LNCaP clone FGC (cell line): ENCODE data around the gene POR.
A peak's percentile ranks its signal among the peaks of the same experiment; 100 is the strongest.
"Not testable (repeated sequence)": the region's sequence is repeated elsewhere in the genome, so short reads cannot be mapped to it uniquely, and the experiment has no call there.

Experiments used
- DNase-seq: peaks from one replicate; pipeline ENCODE4 v3.0.0-alpha.2; 2011; ENCODE audit warnings: low read depth
- H3K4me3 ChIP-seq: 2 replicates; pipeline ENCODE4 v1.5.1; 2011; ENCODE audit warnings: mild to moderate bottlenecking, low read depth, low read length, control low read depth
- TF ChIP-seq, protein P1 (sequence below): IDR thresholded peaks from 2 replicates; pipeline ENCODE4 v1.5.1; 2012; ENCODE audit warnings: mild to moderate bottlenecking; ENCODE audit not compliant: control insufficient read depth, insufficient read depth; ENCODE audit errors: extremely low read depth

The POR gene

GRCh38 chr7:76020031-76020714 lies 105.2 kb downstream of the POR start:
- peak; percentile 11 for DNase-seq
- no peak overlapping the region for H3K4me3 ChIP-seq
- TF ChIP-seq, protein P1, sequence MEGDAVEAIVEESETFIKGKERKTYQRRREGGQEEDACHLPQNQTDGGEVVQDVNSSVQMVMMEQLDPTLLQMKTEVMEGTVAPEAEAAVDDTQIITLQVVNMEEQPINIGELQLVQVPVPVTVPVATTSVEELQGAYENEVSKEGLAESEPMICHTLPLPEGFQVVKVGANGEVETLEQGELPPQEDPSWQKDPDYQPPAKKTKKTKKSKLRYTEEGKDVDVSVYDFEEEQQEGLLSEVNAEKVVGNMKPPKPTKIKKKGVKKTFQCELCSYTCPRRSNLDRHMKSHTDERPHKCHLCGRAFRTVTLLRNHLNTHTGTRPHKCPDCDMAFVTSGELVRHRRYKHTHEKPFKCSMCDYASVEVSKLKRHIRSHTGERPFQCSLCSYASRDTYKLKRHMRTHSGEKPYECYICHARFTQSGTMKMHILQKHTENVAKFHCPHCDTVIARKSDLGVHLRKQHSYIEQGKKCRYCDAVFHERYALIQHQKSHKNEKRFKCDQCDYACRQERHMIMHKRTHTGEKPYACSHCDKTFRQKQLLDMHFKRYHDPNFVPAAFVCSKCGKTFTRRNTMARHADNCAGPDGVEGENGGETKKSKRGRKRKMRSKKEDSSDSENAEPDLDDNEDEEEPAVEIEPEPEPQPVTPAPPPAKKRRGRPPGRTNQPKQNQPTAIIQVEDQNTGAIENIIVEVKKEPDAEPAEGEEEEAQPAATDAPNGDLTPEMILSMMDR, result peak; percentile 61

DNA sequence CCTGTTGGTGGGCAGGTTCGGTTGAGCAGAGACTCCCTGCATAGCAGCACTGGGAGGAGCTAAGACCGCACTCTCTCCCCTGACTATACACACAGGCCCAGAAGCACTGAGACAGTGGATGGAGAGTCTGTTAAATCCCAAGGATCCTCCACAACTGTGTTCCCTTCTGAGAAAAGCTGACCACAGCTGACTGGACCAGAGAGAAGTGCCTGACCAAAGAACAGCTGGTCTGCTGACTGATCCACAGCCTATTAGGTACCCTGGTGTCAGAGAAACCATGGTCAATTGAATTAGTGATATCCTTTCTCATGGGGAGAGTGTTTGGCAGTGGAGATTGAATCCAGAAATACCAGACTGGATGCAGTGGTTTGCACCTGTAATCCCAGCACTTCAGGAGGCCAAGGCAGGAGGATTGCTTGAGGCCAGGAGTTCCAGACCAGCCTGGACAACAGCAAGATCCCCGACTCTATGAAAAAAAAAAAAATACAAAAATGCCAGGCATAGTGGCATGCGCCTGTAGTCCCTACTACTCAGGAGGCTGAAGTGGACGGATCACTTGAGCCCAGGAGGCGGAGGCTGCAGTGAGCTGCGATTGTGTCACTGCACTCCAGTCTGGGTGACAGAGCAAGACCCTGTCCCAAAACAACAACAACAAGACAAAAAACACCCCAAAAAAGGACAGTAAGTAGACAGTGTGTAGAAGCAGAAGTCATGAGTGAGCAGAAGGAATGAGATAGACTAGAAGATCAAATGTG lies 107.2 kb downstream of the POR start:
- TF ChIP-seq, protein P1, result no peak
- H3K4me3 ChIP-seq, result no peak overlapping the region
- no peak for DNase-seq

GRCh38 chr7:76023002-76023401 lies 108.0 kb downstream of the POR start:
- H3K4me3 ChIP-seq, result no peak overlapping the region
- TF ChIP-seq, protein P1, result no peak
- DNase-seq, result no peak

DNA sequence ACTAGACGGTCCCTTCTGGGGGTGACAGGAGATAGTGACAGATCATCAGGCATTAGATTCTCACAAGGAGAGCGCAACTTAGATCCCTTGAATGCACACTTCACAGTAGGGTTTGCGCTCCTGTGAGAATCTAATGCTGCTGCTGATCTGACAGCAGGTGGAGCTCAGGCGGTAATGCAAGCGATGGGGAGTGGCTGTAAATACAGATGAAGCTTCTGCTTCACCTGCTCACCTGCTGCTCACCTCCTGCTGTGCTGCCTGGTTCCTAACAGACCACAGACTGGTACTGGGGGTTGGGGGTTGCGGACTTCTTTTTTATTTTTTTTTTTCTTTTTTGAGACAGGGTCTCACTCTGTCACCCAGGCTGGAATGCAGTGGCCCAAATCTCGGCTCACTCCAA lies 114.7 kb downstream of the POR start:
- H3K4me3 ChIP-seq, DNase-seq: not testable (repeated sequence)
- TF ChIP-seq, protein P1, result peak; percentile 21

DNA sequence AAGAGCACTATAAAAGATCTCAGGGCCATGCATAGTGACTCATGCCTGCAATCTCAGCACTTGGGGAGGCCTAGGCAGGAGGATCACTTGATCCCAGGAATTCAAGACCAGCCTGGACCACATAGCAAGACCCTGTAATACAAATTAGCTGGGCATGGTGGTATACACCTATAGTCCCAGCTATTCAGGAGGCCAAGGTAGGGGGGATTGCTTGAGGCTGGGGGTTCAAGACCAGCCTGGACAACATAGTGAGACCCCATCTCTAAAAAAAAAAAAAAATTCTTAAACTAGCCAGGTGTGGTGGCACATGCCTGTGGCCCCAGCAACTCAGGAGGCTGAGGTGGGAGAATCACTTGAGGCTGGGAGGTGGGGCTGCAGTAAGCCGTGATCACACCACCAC lies 117.0 kb downstream of the POR start:
- TF ChIP-seq, protein P1, result no peak
- no peak overlapping the region for H3K4me3 ChIP-seq

More for the DNA sequence above, 117.0 kb downstream of the POR start:
- DNase-seq, result no peak
